Stimulated activated CD8-positive, alpha-beta memory T cell treated with anti-CD3 and anti-CD28 coated beads, Interleukin-4, amount 100 ng/mL, for 1 hour (primary cell): ENCODE measurements around the gene DCHS1.

Experiments used
- DNase-seq, 2 donors: peaks; one replicate each; pipeline ENCODE4 v3.0.0-alpha.2; 2020; ENCODE audit warnings: low read depth in 2 of 2, low spot score in 1 of 2

Gene DCHS1

DNA sequence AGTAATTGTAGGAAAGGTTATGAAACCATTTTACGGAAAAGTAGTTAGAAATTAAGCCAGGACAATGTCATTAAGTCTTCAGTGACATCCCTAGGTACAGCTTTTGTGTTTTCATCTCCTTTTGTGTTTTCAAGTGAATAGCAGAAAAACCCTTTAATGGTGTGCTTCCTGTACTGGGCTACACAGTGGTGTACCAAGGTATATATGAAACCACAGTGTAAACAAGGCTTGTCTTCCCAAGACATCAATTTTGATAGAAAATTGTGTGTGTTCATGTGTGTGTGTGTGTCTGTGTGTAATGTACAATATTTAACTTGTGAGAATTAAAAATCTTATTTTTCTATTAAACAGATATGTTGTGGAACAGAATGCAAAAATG is 18.6 kb upstream of the DCHS1 start:
- DNase-seq = no peak

DNA sequence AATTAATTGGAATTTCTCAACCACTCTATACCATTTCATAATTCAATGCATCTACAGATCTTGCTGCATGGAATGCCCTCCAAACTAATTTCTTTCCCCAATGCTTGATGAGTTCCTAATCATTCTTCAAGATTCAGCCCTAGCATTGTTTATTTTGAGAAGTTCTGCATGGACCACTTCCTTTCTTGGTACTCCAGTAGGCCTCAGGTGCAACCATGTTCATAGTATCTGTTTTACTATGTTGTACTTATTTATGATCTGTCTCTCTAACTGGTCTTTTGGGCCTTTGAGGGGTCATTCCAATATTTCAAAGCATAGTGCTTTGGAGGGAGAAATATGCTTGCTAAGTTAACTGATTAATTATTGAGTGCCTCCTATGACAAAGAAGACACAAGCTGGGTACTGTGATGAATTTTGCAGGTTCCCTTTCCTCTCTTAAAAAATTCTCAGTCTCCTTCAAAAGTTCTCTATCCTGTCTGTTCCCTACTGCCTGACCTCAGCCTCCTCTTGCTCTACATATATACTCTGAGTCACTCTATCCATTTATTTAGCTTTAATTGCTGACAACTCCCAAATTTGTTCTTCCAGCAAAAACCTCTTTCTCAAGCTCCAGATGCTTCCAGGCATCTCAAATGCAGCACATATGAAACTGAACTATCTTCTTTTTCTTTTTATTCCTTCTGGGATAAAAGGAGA is 18.1 kb upstream of the DCHS1 start:
- no peak for DNase-seq

DNA sequence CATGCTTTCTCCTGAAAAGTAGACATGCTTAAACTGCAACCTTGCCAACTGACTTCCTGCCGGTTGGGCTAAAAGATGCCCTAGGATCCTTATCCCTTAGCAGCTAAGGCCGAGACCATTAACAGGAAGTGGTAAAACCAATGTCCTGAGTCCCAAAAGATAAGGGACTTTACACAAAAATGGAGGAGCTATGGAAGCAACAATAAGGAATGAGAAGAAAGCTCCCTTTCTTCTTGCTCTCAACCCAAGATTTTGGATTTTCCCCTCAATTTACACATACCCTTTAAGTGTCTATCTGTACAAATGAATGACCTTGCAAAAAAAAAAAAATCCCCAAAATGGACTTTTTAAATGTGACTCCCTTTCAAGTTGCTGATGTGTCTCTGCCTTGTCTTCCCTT is 16.4 kb upstream of the DCHS1 start:
- no peak for DNase-seq

DNA sequence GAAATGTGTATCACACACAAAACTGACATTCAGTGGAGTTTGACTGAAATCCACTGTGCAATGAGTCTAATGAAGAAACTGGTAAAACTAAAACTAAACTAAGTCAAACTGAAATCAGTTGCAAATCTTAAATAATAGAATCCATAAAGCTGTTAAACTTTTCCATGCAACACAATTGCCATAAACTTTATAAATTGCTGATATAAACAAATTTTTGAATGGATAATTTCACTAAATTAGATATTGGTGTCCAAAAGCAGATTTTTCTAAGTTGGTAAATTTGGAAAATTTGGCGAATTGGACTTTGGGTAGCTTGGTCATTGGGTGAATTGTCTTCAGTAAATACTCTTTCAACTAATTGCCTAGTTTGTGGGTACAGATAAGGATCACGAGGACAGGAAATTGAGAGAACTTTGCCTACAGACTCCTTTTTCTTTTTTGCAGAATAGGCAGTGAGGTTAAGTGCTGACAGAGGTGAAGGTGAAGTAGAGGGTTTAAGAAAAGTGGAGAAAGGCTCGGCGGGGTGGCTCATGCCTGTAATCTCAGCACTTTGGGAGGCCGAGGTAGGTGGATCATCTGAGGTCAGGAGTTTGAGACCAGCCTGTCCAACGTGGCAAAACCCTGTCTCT is 14.7 kb upstream of the DCHS1 start:
- DNase-seq = no peak

DNA sequence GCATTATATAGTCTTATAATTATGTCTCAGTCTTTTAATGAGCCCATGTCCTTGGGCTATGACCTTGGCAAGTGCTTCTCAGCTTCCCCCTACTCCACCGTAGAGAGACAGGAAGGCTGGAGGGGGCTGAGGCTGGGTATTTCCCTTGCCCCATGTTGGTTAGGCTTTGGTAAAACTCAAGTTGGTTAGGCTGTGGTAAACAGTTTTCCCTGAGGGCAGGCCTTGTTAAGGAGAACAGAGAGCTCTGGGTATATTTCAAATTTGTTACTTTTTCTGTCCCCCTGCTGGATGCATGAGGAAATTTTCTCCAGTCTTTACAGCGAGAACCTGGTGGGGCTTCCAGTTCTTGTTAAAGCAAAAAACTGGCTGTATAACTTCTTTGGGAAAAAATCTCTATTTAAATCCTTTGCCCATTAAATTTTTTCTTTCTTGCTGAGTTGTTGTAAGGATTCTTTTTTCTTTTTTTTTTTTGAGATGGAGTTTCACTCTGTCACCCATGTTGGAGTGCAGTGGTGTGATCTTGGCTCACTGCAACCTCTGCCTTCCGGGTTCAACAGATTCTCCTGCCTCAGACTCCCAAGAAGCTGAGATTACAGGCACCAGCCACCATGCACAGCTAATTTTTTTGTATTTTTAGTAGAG is 12.2 kb upstream of the DCHS1 start:
- DNase-seq = no peak

DNA sequence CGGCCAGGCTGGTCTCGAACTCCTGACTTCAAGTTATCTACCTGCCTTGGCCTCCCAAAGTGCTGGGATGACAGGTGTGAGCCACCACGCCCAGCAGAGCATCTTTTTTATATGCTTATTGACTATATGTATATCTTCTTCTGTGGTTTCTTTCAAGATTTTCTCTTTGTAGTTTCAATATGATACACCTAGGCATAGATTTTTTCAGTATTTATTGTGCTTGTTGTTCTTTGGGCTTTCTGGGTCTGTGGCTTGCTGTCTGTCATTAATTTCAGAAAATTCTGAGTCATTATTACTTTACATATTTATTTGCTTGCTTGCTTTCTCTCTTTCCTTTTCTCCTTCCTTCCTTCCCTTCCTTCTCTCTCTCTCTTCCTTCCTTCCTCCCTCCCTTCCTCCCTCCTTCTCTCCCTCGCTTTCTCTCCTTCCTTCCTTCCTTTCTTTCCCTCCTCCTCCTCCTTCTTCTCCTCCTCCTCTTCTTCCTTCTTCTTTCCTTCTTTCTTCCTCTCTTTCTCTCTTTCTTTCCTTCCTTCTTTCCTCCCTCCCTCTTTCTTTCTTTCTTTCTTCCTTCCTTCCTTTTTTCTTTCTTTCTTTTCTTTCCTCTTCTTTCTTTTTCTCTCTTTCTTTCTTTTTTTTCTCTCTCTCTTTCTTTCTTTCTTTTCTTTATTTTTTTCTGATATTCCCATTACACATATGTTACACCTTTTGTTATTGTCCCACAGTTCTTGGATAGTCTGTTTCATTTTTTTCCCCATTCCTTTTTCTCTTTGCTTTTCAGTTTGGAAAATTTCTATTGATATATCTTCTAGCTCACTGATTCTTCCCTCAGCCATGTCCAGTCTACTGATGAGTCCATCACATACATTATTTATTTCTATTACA is 10.9 kb upstream of the DCHS1 start:
- no peak for DNase-seq

DNA sequence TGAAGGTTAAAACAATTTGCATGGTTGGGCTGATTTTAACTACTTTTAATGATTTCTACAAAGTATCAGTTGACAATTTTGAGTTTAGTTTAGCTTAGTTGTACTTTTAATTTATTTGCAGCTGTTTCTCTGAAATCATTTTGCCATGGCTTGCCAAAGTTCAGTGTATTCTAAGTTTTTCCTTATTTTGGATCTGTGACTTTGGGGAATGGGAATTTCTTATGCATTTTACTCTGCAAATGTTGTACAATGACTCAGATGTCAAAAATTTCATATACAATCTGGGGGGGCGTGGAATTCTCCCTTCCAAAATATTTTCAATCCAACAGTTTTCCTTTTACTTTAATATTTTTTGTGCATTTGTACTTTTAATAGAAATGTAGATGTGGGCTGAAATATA is 8.9 kb upstream of the DCHS1 start:
- DNase-seq = no peak

DNA sequence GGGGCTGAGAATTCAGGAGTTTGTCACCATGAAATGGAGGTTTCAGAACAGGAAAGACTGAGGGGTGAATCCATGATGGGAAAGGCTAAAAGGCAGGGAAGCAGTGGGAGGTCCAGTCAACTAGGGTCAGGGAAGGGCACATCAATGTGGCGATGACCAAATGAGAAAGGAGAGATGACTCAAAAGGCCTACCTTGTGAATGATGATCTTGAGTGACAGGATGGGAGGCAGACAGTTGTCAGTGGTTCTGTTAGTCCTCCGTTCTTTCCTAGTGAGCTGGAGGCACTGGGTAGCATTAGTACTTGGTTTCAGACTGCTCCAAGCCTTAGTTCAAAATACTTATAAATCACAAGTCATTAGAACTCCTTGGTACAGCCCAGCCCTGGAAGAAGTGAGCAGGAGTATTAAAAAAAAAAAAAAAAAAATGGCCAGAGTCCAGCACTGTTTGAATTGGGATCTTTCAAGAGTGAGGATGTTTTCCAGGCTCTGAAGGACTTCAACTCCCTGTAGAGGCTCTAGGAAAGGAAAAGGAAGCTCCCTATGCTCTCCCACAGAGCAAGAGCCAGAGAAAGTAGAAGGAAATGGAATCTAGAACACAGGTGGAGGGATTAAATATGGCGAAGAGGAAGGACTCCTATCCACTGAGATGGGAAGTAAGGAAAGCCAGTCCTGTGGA is 8.3 kb upstream of the DCHS1 start:
- no peak for DNase-seq

DNA sequence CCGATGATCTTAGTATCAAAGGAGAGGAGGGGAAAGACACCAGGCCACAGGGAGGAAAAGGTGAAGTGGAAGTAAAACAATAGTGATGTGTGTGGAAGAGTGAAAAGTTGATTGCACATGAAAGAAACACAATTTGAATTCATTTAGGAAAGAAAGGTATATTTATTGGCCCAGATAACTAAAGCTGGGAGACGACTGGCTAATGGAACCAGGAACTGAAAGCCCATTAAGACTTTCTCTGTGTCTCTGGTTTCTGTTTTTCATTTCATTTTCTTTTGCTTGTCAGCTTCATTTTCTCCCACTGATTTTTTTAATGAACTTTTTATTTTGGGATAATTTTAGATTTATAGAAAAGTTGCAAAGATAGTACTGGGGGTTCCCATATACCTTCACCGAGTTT is 5.1 kb upstream of the DCHS1 start:
- no peak for DNase-seq

DNA sequence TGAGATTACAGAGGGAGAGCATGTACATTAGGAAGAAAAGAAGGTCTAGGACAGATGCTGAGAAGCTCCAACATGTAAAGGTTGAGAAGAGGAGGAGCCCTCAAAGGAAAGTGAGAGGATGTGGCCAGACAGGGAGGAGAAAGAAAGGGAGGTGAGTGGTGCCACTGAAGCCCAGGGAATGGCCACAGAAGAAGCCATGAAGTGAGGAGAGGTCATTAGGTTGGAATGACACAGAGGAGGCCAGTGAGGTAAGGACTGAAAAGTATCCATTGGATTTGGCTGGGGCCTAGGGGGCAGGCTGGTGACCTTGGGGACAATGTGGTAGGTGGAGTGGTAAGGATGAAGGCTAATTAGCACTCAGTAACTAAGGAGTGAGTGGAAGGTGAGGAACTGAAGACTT is 3.0 kb upstream of the DCHS1 start:
- DNase-seq = no peak

DNA sequence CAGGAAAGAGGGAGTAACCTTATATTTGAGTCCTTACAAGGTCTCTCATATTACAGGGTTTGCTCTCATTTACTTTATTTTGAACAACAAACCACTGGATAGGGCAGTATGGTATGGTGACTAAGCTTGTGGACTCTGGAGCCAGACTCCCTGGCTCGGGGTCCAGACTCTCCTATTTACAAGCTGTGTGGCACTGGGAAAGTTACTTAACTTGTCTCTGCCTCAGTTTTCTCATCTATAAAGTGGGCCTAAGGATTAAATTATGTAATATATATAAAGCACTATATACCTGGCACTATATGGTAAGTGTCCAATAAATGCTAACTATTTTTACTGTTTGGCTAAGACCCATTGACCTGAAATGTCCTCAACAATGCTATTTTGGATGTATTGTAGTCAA is 1.7 kb upstream of the DCHS1 start:
- DNase-seq = no peak

DNA sequence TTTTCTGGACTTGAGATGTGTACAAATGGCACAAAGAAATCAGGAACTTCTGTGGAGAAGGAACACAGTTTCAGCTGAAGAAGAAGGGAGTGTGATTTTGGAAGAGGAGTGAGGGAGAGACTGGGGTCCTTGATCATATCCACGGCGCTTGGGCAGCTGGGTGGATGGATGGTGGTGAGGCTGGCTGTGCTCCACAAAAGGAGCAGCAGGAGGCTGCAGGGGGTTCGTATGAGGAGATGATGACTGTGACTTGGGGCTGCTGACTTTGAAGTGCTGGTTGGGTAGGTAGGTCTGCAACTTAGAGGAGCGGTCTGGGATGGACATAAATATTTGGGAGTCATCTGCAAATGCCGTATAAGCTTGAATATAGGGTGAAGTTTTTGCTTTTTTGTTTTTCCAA is 1.3 kb upstream of the DCHS1 start:
- DNase-seq = no peak

DNA sequence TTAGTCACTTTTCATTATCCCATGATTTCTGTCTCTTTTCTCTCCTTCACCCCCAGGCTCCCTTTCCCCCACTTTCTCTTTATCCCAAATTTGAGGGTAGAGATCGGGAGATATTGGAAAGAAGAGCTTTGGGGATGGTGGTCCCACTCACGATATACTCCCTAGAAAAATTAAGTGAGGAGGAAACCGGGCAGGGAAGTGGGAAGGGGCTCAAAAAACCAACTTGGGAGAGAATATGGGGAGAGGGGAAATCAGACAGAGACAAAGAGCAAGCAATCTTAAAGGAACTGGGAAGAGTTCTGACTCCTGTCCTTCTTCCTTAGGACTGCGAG is 941 bp upstream of the DCHS1 start:
- DNase-seq = no peak

DNA sequence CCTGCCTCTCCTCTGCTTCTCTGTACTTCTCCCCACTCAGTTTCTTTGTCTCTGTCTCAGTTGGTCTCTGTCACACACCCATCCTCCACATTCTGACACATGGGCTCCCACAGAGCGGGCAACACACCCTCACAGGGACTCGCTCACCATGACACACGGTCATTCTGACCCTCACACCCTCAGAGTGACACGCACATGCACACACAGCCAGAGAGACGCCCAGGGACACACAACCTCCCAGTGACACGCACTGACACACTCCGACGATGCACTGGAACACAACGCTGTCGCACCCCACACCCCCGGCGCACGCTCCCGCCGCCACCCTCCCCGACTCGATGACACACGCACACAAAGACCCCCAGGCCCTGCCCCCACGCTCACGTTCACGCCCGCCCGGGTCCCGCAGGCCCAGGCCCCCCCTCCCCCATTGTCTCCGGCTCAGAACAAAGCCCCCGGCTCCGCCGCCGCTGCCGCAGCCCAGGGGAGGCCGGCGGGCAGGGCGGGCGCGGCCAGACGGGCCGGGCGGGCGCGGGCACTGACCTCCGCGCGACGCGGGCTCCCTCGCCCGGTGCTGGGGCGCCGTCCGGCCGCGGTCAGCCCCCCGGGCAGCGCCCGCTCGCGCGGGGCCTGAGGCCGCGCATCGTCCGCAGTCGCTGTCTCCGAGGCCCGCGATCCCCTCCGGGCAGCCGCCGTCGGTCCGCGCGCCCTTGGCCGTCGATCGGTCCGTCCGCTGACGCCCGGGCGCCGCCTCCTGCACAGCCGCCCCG is 404 bp downstream of the DCHS1 start:
- DNase-seq = no peak

DNA sequence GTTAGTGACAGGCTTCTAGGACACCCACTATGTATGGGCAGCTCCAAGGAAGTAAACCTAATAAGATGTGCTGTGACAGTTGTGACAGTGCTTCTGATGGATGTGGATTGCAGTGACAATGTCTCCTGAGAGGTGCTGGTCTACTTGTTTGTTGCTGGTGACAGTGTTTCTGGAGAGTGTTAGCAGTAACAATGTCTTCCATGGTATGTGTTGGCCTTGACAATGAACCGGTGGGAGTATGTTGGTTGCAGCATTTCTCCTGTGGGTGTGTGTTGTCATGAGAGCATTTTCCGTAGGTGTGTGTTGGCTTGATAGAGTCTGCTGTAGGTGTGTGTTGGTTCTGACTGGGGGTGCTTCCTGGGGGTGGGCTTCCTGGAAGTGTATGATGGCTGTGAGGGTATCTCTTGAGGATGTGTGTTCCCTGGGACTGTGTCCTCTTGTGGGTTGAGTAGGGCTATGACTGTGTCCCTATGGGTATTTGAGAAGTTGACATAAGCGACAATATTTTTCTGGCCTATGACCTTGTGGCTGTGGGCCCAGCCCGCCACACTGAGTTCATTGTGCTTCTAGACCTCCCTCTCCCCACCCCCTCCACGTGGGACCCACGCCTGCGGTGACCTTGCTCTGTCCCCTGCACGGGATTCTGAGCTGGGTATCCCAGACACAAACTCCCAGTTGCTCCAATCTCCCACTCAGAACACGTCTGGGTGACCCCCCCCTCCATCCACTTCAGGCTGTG is 1.2 kb downstream of the DCHS1 start:
- DNase-seq = no peak

DNA sequence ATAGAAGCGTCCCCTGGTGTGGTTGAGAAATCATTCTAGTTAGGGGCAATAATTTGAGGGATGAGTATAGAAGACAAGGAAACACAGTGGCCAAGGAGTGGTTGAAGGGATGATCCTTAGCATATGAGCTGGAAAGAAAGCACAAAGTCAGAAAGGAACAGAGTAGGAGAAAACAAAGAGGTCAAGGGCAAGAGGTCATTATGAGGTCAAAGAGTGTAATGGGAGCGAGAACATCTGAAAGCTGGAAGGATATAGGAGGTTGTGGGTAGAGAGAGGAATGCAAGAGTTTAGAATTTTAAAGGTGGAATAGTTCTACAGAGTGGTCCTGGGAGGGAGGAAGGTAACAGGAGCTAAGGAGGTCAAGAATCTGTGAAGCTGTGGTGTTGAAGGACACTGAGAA is 2.0 kb downstream of the DCHS1 start:
- no peak for DNase-seq

DNA sequence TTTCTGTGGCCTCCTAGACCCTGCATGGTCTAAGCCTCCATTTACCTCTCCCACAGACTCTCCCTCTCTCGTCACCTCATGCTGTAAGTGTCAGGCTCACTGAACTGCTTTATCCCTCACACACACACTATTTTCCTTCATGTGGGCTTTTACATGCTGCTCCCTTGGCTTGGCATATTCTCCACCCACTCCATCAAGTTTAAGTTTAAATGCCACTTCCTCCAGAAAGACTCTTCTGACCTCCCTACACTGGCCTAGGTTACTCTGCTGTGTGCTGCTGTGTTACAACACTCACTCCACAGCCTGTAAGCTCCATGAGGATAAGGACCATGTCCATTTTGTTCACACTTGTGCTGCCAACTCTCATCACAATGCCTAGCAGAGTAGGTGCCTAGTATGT is 2.5 kb downstream of the DCHS1 start:
- no peak for DNase-seq

DNA sequence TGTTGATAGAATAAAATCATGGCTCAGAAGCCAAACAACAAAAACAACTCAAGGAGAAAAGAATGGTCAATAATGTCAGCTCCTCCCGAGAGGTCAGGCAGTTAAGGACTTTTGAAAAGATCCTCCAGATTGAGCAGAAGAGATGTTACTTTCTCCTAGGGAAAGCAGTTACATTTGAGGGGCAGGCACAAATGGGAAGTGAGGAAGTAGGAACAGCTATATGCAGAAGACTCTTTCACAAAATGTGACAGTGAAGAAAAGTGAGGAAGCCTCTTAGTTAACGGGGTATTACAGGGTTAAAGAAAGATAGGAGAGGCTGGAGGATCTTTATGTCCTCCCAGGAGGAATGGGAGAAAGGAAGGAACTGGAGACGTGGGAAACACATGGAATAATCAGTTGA is 3.4 kb downstream of the DCHS1 start:
- no peak for DNase-seq

DNA sequence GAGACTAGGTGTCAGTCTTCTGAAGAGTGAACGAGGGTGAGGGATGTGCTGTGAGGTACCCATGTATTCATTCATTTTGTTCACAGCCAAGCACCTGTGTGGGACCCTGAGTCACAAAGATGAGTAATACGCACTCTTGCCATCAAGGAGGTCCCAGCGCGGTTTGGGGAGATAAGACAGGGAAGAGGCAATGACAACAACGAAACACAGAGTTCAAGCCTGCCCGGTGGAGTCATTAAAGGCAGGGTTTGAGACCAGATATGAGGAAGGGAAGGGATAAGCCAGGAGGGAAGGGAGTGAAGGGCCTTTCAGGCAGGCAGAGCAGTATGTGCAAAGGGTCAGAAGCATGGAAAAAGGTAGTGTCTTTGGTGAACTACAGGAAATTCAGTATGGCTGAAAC is 4.6 kb downstream of the DCHS1 start:
- no peak for DNase-seq

DNA sequence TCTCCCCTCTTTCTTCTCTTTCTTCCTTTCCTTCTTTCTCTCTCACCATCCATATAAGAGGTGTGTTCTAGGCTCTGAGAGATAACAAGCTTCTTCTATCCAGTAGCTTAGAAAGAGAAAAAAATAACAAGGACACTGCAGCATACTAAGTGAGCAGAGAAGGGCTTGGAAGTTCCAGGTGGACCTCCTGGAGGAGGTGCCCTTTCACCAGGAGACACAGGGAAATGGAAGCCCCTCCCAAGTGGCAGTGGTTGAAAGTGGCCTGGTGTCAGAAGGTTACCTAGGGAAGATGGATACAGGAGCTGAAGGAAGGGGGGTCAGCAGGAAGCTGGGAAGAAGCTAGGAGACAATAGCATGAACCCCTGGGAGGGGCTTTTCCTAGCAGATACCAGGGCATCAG is 5.5 kb downstream of the DCHS1 start:
- no peak for DNase-seq
